GM12878 (cell line): Measurements from ENCODE around the gene MUSK. TPM values are rescaled to one million over a fixed set of nuclear protein-coding genes. Genes with fewer than 3 reads are reported as not detected.

ENCODE experiments used
- ASH2L ChIP-seq: fragments of 300-600, 200-600 bp; sonication (generic); IDR thresholded peaks from 2 replicates; pipeline ENCODE4 v1.6.1; 2017; ENCODE audit warnings: low read depth, mild to moderate bottlenecking, borderline replicate concordance
- BCL11A ChIP-seq: IDR thresholded peaks from 2 replicates; pipeline ENCODE4 v1.6.1; 2011; ENCODE audit warnings: low read depth, low read length
- BHLHE40 ChIP-seq, 2 experiments: fragments of 450-650 bp in 1 of 2; IDR thresholded peaks; 2 replicates each; pipeline ENCODE4 v1.6.1; 2011 to 2017; ENCODE audit warnings: low read depth in 2 of 2, borderline replicate concordance in 1 of 2, improper control_type of control experiment in 1 of 2, low read length in 1 of 2, mild to moderate bottlenecking in 1 of 2
- CREM ChIP-seq: IDR thresholded peaks from 2 replicates; pipeline ENCODE4 v1.6.1; 2014; ENCODE audit warnings: antibody characterized with exemption, low read depth
- FOXM1 ChIP-seq: IDR thresholded peaks from 2 replicates; pipeline ENCODE4 v1.6.1; 2012; ENCODE audit warnings: low read depth, mild to moderate bottlenecking, inconsistent platforms, low read length, moderate library complexity
- HCFC1 ChIP-seq: fragments of 150-350 bp; IDR thresholded peaks from 2 replicates; pipeline ENCODE4 v1.6.1; 2014; ENCODE audit warnings: low read length
- JUNB ChIP-seq: IDR thresholded peaks from 2 replicates; pipeline ENCODE4 v1.6.1; 2016; ENCODE audit warnings: antibody characterized with exemption, mild to moderate bottlenecking
- KAT2A ChIP-seq: conservative IDR thresholded peaks from 2 replicates; pipeline ENCODE4 v1.6.1; 2011; ENCODE audit warnings: low read depth, low read length; ENCODE audit not compliant: control insufficient read depth
- MAX ChIP-seq: IDR thresholded peaks from 2 replicates; pipeline ENCODE4 v1.6.1; 2012; ENCODE audit warnings: low read depth, low read length, improper control_type of control experiment
- MXI1 ChIP-seq: fragments of 150-350 bp; IDR thresholded peaks from 2 replicates; pipeline ENCODE4 v1.6.1; 2011; ENCODE audit warnings: low read depth, mild to moderate bottlenecking, inconsistent platforms, low read length, improper control_type of control experiment
- NFXL1 ChIP-seq: fragments of 450-650 bp; IDR thresholded peaks from 2 replicates; pipeline ENCODE4 v1.6.1; 2017; ENCODE audit warnings: antibody characterized with exemption, mild to moderate bottlenecking, borderline replicate concordance
- NRF1 ChIP-seq: conservative IDR thresholded peaks from 2 replicates; pipeline ENCODE4 v1.6.1; 2011; ENCODE audit warnings: mild to moderate bottlenecking, low read depth, low read length, improper control_type of control experiment
- PAX8 ChIP-seq: fragments of 450-650 bp; IDR thresholded peaks from 2 replicates; pipeline ENCODE4 v1.6.1; 2017; ENCODE audit warnings: mild to moderate bottlenecking, moderate library complexity
- PKNOX1 ChIP-seq: fragments of 450-650 bp; IDR thresholded peaks from 2 replicates; pipeline ENCODE4 v1.6.1; 2016; ENCODE audit warnings: mild to moderate bottlenecking
- PML ChIP-seq: IDR thresholded peaks from 2 replicates; pipeline ENCODE4 v1.6.1; 2012; ENCODE audit warnings: low read length, inconsistent platforms
- POLR2A ChIP-seq: IDR thresholded peaks from 2 replicates; pipeline ENCODE4 v1.6.1; 2011; ENCODE audit warnings: low read depth, mild to moderate bottlenecking, low read length
- POU2F2 ChIP-seq: IDR thresholded peaks from 3 replicates; pipeline ENCODE4 v1.6.1; 2011; ENCODE audit warnings: low read depth, mild to moderate bottlenecking, low read length, borderline replicate concordance
- RB1 ChIP-seq: fragments of 450-650 bp; formaldehyde crosslinking; IDR thresholded peaks from 2 replicates; pipeline ENCODE4 v1.6.1; 2017; ENCODE audit warnings: mild to moderate bottlenecking, borderline replicate concordance
- RBBP5 ChIP-seq: fragments of 200-600 bp; sonication (generic); conservative IDR thresholded peaks from 2 replicates; pipeline ENCODE4 v1.6.1; 2016
- RUNX3 ChIP-seq: IDR thresholded peaks from 2 replicates; pipeline ENCODE4 v1.6.1; 2012; ENCODE audit warnings: low read length, inconsistent platforms
- SREBF1 ChIP-seq: IDR thresholded peaks from 2 replicates; pipeline ENCODE4 v1.6.1; 2012; ENCODE audit warnings: mild to moderate bottlenecking, low read length
- STAT3 ChIP-seq: IDR thresholded peaks from 2 replicates; pipeline ENCODE4 v1.6.1; 2011; ENCODE audit warnings: low read depth, low read length, improper control_type of control experiment
- SUPT20H ChIP-seq: IDR thresholded peaks from 2 replicates; pipeline ENCODE4 v1.6.1; 2011; ENCODE audit warnings: low read depth, mild to moderate bottlenecking, low read length, moderate library complexity, borderline replicate concordance; ENCODE audit not compliant: control insufficient read depth
- TARDBP ChIP-seq: IDR thresholded peaks from 2 replicates; pipeline ENCODE4 v1.6.1; 2016; ENCODE audit warnings: borderline replicate concordance
- TCF12 ChIP-seq: IDR thresholded peaks from 2 replicates; pipeline ENCODE4 v1.6.1; 2011; ENCODE audit warnings: low read depth, mild to moderate bottlenecking, low read length
- TCF7 ChIP-seq: IDR thresholded peaks from 2 replicates; pipeline ENCODE4 v1.6.1; 2014; ENCODE audit warnings: antibody characterized with exemption, borderline replicate concordance
- USF1 ChIP-seq: IDR thresholded peaks from 2 replicates; pipeline ENCODE4 v1.6.1; 2011; ENCODE audit warnings: borderline replicate concordance, low read depth, mild to moderate bottlenecking, moderate library complexity, mixed read lengths, low read length; ENCODE audit not compliant: insufficient read depth; ENCODE audit errors: extremely low read length
- ZNF274 ChIP-seq: IDR thresholded peaks from one replicate; pipeline ENCODE4 v1.8.0; 2011; ENCODE audit not compliant: insufficient read length, insufficient read depth
- ZNF687 ChIP-seq: fragments of 450-650 bp; IDR thresholded peaks from 2 replicates; pipeline ENCODE4 v1.6.1; 2017; ENCODE audit warnings: mild to moderate bottlenecking, moderate library complexity
- polyA plus RNA-seq, 11 experiments: library from polyadenylated mRNA; depleted of rRNA in 4 of 11; unstranded in 6 of 11; stranded (reverse) in 5 of 11; fragments of >200 nt; fragmentation: Nextera tagmentation in 4 of 11; fragmentation: Illumina TruSeq in 1 of 11; extraction: Ambion mirVana in 4 of 11; extraction: Trizol in 1 of 11; gene quantifications; 1 replicate in 1 of 11; 2 replicates in 10 of 11; pipeline versions ENCODE4 v1.2.1 to v1.2.3, GENCODE V29; 2011 to 2016; ENCODE audit warnings: inconsistent platforms in 2 of 11, missing spikeins in 2 of 11, low read depth in 1 of 11
- total RNA-seq, 4 experiments: library from RNA; depleted of rRNA in 3 of 4; stranded (reverse); fragments of >200 nt in 3 of 4; fragmentation: Illumina TruSeq in 1 of 4; extraction: Trizol in 1 of 4; gene quantifications; 2 replicates each; pipeline versions ENCODE4 v1.2.1 to v1.2.3, GENCODE V29; 2013 to 2021

The MUSK gene
- total and polyA plus RNA-seq, 10 of the 15 experiments (the other 5 are each of a cell fraction or from before 2014, with no cell fraction given), result 0.04 to 0.19 (median 0.10) TPM; not detected in 5

GRCh38 chr9:110808599-110808980 lies 140.0 kb downstream of the MUSK start (continued):
- peak; percentile 88 for TF ChIP-seq CREM
- TF ChIP-seq SUPT20H, result no peak
- no peak for TF ChIP-seq SREBF1
- no peak for TF ChIP-seq KAT2A
- TF ChIP-seq ZNF687, result peak; percentile 10; the same call in 1 of the 2 replicates
- peak; percentile 6 to 51; a peak in 1 of 4 replicates for TF ChIP-seq BHLHE40 (IDR thresholded peaks at IDR 0.05; ENCODE audit: borderline replicate concordance in 1 of 2, low read depth in 2 of 2, low read length in 1 of 2)
- no peak for TF ChIP-seq NRF1
- peak; percentile 96 for TF ChIP-seq RUNX3
- TF ChIP-seq PML, result peak; percentile 64; the same call in 1 of the 2 replicates
- no peak for TF ChIP-seq HCFC1
- peak; percentile 73; the same call in 1 of the 2 replicates for TF ChIP-seq TCF7
- TF ChIP-seq PKNOX1, result no peak
- no peak for TF ChIP-seq TARDBP
- TF ChIP-seq POLR2A, result no peak
- TF ChIP-seq RBBP5, result no peak
- no peak for TF ChIP-seq RB1
- peak; percentile 75; the same call in 1 of the 2 replicates for TF ChIP-seq TCF12
- peak; percentile 70; the same call in 1 of the 3 replicates for TF ChIP-seq POU2F2
- no peak for TF ChIP-seq USF1
- no peak for TF ChIP-seq MAX
- no peak for TF ChIP-seq NFXL1
- TF ChIP-seq PAX8, result no peak
- TF ChIP-seq ZNF274, result no peak
- peak; percentile 96 for TF ChIP-seq FOXM1
- peak; percentile 93 for TF ChIP-seq BCL11A
- TF ChIP-seq ASH2L, result peak; percentile 93; the same call in 1 of the 2 replicates
- TF ChIP-seq JUNB, result peak; percentile 71
- peak; percentile 45; the same call in 1 of the 2 replicates for TF ChIP-seq MXI1
- 0 out of 2 replicates have a peak, but pooled peaks have one; percentile 26 for TF ChIP-seq STAT3
